ENCODE results near the gene ATP9A. TPM values are rescaled to one million over a fixed set of nuclear protein-coding genes. Genes with fewer than 3 reads are reported as not detected.

Gene ATP9A
- total RNA-seq, 1 experiment from 2014 or later = 16.8 TPM

GRCh38 chr20:51807720-51808250 is 39.6 kb upstream of the ATP9A start:
- no peak for DNase-seq (ENCODE audit: low read depth, low spot score)
- Histone ChIP-seq H3K36me3 (ENCODE audit: control insufficient read depth in 1 of 2, insufficient read depth in 2 of 2, low read length in 2 of 2) (no peaks in the 10 kb centered on the region), H3K4me2 (ENCODE audit: low read length) (no peak overlapping the region), H3K4me1 (ENCODE audit: control insufficient read depth in 1 of 2, insufficient read depth in 2 of 2, low read length in 2 of 2) (no peaks in the 10 kb centered on the region), H3K27ac (ENCODE audit: low read depth, low read length) (no peak overlapping the region), H3K79me2 (ENCODE audit: insufficient read depth, low read length) (no peaks in the 10 kb centered on the region), H2AFZ (ENCODE audit: low read depth, low read length, poor library complexity, severe bottlenecking) (no peak overlapping the region), H3K27me3 (ENCODE audit: insufficient read depth, low read length) (no peaks in the 10 kb centered on the region), H3K4me3 (replicated peaks in 1 of 2; ENCODE audit: low read depth in 1 of 2, low read length in 2 of 2) (no peak overlapping the region), H3K9me3 (ENCODE audit: control insufficient read depth in 1 of 2, insufficient read depth in 1 of 2, low read depth in 1 of 2, low read length in 2 of 2) (no peaks in the 10 kb centered on the region), H4K20me1 (ENCODE audit: insufficient read depth) (no peaks in the 10 kb centered on the region), H3K9ac (ENCODE audit: low read length) (no peak overlapping the region), H3K9me2 (ENCODE audit: insufficient read depth) (no peaks in the 10 kb centered on the region)
- ChIA-PET CTCF (interaction anchor here (0.7 kb wide), 1 partner anchor 107 kb away, joined by 3 read pairs; no protein-coding TSS in a partner anchor), POLR2A (no interaction called here), RAD21 (ENCODE audit: low non-redundant PET in 1 of 2, low total read pairs in 2 of 2, uncharacterized antibody in 2 of 2, unreplicated experiment in 2 of 2) (no interaction called here)
- ATAC-seq = no peak
- BruUV-seq (replicated peaks) = no TSS peak
- TF ChIP-seq EGR1 (IDR thresholded peaks at IDR 0.05; ENCODE audit: low read depth) (no peak), REST (IDR thresholded peaks at IDR 0.05; ENCODE audit: low read depth) (no peak), POLR2A (IDR thresholded peaks at IDR 0.05; ENCODE audit: borderline replicate concordance, extremely low read depth, insufficient read depth, insufficient read length) (no peak), ZNF274 (IDR thresholded peaks at IDR 0.05; ENCODE audit: low read depth, low read length) (no peak), ATF3 (IDR thresholded peaks at IDR 0.05) (no peak), SP1 (IDR thresholded peaks at IDR 0.05; ENCODE audit: low read depth) (no peak), SIN3A (IDR thresholded peaks at IDR 0.05; ENCODE audit: low read depth) (no peak), CTCF (IDR thresholded peaks at IDR 0.05 in 2 of 3, conservative IDR thresholded peaks at IDR 0.05 in 1 of 3; ENCODE audit: borderline replicate concordance in 1 of 3, insufficient read depth in 1 of 3, low read depth in 2 of 3, low read length in 2 of 3) (no peak), TCF7L2 (IDR thresholded peaks at IDR 0.05; ENCODE audit: borderline replicate concordance, extremely low read depth, insufficient read depth, insufficient read length) (no peak), CEBPB (IDR thresholded peaks at IDR 0.05; ENCODE audit: low read depth) (no peak), SRF (IDR thresholded peaks at IDR 0.05; ENCODE audit: low read depth) (no peak), ZBTB33 (IDR thresholded peaks at IDR 0.05; ENCODE audit: extremely low read depth, insufficient replicate concordance, low read length) (no peak), ELF1 (IDR thresholded peaks at IDR 0.05; ENCODE audit: borderline replicate concordance, low read depth) (no peak), POLR2AphosphoS5 (IDR thresholded peaks at IDR 0.05; ENCODE audit: low read depth, low read length) (no peak), YY1 (IDR thresholded peaks at IDR 0.05; ENCODE audit: extremely low read depth, insufficient replicate concordance, low read depth, low read length) (no peak), JUND (IDR thresholded peaks at IDR 0.05) (no peak)
- intact Hi-C loops (cut with micrococcal nuclease) = no loop called here

Data from HCT116 (cell line).